HG02973 (cell line): ENCODE data around the gene INHBE.

Experiments used
- ATAC-seq: cut with Tn5 transposase; IDR thresholded peaks from one replicate; pipeline ENCODE4 v1.9.1; 2021; ENCODE audit warnings: moderate library complexity; ENCODE audit not compliant: unreplicated experiment

INHBE gene

DNA sequence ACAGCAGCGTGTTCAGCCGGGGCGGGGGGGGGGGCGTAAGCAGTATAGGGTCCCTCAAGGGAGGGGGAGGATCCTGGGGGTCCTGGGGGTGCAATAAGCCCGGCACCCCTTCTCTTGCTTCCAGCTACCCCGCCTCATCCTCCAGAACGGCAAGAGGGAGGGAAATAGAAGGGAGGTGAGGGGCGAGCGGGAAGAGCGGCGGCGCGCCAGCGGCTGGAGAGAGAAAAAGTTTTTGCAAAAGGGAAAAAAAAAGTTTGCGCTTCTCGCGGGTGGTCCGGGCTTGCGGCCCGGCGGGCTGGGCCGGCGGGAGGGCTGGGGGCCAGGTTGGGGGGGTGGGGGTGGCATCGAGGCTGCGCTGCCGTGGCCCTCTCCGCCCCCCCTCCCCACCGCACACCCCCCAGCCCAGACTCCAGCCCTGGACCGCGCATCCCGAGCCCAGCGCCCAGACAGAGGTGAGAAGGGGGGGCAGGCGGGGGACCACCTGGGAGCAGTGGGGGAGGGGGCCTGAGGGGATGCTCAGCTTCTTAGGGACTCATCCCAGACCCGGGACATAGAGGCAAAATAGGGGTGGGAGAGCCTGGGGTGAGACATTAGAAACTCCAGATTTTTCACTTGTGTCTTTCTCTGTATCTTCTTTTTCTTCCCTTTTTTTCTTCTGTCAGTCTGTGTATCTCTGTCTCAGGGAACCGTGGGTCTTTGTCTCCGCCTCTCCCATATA, 4.8 kb downstream of the INHBE start, which contains the start of gene GLI1:
TSS of gene GLI1 (plus strand) at position 36 of the 718 bp plus-strand sequence. CDS start 3,907 bp downstream, outside the sequence.
- ATAC-seq = no peak

- ATAC-seq = no peak
Observed at GRCh38 chr12:57460468-57460784, 5.3 kb downstream of the INHBE start.

- no peak for ATAC-seq
Observed at GRCh38 chr12:57460841-57461275, 5.8 kb downstream of the INHBE start.

GRCh38 chr12:57461276-57461916, 6.3 kb downstream of the INHBE start:
- ATAC-seq = no peak

GRCh38 chr12:57461917-57462250, 6.8 kb downstream of the INHBE start:
- no peak for ATAC-seq

- ATAC-seq = peak; percentile 61
Observed at GRCh38 chr12:57462251-57462911, 7.3 kb downstream of the INHBE start.

DNA sequence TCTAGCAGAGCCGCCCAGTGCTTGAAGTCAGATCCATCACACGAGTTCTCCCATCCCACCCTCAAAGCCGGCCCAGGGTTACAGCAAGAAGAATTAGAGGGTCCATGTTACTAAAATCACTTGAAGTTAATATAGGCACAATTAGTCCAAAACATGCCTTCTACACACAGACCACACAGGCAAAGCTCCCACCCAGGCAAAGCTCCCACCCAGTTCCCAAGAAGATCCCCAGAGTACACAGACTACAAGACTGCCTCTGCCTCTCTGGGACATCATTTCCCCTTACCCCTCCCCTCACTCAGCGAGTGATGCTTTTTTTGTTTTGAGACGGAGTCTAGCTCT, 7.8 kb downstream of the INHBE start:
- ATAC-seq = no peak

DNA sequence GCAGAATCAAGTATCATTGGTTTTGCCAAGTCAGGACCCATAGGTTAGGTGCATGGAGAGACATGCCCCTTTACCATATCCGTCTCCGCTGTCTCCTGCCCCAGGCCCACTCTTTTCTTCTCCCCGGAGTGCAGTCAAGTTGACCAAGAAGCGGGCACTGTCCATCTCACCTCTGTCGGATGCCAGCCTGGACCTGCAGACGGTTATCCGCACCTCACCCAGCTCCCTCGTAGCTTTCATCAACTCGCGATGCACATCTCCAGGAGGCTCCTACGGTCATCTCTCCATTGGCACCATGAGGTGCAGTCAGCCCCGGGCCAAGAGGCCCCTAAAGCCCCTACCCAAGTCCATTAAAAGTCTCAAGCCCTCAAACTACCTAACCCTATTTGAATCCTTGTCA, 9.5 kb downstream of the INHBE start:
- no peak for ATAC-seq

- no peak for ATAC-seq
Observed at GRCh38 chr12:57465030-57465746, 10.1 kb downstream of the INHBE start.

DNA sequence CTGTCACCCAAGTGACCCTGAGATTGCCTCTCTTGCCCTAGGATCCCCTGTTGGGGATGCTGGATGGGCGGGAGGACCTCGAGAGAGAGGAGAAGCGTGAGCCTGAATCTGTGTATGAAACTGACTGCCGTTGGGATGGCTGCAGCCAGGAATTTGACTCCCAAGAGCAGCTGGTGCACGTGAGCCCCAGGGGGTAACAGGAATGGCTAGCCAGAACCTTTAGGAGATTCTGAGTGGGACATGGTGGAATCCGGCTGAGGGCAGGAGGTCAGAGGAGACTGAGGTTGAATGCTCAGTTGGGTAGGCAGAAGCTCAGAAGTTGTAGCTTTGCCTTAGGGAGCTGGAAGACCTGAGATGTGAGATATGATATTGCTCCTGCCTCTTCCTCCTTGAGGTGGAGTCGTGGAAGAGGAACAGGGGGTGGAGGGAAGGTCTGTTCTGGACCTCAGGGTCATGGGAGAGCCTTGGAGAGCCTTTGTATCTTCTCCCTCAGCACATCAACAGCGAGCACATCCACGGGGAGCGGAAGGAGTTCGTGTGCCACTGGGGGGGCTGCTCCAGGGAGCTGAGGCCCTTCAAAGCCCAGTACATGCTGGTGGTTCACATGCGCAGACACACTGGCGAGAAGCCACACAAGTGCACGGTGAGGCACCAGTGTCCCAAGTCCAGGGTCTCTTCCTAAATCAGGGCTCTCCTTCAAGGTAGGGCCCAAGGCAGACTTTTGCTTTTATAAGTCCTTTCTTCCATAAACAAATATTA, 10.8 kb downstream of the INHBE start:
- ATAC-seq = no peak

GRCh38 chr12:57467212-57467874, 12.2 kb downstream of the INHBE start:
- no peak for ATAC-seq

DNA sequence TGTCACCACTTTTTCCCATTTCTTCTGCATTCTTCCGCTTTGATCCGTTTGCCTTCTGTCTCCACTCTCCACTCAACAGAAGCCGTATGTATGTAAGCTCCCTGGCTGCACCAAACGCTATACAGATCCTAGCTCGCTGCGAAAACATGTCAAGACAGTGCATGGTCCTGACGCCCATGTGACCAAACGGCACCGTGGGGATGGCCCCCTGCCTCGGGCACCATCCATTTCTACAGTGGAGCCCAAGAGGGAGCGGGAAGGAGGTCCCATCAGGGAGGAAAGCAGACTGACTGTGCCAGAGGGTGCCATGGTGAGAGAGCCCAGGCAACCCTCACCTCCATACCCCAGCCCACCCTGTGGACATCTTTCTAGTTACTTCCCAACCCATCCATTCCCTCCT, 12.8 kb downstream of the INHBE start:
- no peak for ATAC-seq

DNA sequence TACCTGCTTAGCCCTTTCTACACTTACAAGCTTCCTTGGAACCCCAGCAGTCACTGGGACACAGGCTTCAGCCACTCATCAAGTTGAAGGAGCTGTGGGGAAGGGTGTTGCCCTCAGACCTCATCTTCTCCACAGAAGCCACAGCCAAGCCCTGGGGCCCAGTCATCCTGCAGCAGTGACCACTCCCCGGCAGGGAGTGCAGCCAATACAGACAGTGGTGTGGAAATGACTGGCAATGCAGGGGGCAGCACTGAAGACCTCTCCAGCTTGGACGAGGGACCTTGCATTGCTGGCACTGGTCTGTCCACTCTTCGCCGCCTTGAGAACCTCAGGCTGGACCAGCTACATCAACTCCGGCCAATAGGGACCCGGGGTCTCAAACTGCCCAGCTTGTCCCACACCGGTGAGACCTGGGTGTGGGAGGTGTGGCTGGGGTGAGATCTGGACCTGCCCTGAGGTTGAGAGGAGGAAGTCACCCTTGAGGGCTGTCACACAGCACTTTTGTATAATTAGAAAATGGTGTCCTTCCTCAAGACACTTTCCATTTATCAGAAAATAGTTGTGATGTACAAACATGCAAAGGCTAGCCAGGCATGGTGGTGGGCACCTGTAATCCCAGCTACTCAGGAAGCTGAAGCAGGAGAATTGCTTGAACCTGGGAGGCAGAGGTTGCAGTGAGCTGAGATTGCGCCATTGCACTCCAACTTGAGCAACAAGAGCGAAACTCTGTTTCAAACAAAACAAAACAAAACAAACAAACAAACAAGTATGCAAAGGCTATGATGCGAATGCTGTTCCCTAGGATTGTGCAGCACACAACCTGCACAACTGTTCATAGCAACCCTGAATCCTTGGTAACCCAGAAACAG, 14.4 kb downstream of the INHBE start:
- no peak for ATAC-seq

GRCh38 chr12:57470286-57470969, 15.3 kb downstream of the INHBE start:
- ATAC-seq = no peak

GRCh38 chr12:57470970-57471656, 16.0 kb downstream of the INHBE start:
- no peak for ATAC-seq

GRCh38 chr12:57471661-57472060, 16.6 kb downstream of the INHBE start:
- no peak for ATAC-seq

DNA sequence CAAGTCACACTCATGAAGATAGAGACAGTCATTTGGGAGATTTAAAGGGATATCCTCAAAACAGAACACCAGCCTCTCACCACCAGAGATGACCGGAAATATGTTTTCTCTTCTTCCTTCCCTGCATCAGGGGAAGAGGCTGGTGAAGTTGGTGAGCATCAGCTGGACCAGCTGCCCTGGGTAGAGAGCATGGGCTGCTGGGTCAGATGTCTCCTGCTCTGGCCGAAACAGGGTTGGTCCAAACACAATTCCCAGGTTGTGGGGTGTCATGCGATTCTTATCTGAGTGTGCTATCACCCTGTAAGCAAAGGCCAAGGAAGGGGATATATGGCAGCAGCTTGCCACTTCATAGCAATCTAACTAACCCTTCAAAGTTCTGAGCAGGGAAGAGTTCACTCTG, 17.3 kb downstream of the INHBE start:
- ATAC-seq = no peak

GRCh38 chr12:57473392-57473791, 18.3 kb downstream of the INHBE start:
- ATAC-seq = no peak
